Measurements from ENCODE around the gene KLHDC4.
"Not testable (repeated sequence)": the region's sequence is repeated elsewhere in the genome, so short reads cannot be mapped to it uniquely, and the experiment has no call there.

The KLHDC4 gene

GRCh38 chr16:87684106-87684677, 81.6 kb downstream of the KLHDC4 start:
- no peak for DNase-seq (ENCODE audit: low read depth in 2 of 2)

- no peak for DNase-seq (ENCODE audit: low read depth in 2 of 2)
Measured at GRCh38 chr16:87682852-87683399, 82.9 kb downstream of the KLHDC4 start.

- DNase-seq (ENCODE audit: low read depth in 2 of 2) = peak in 1 of 2 donors; percentile 23
Measured at GRCh38 chr16:87681981-87682570, 83.7 kb downstream of the KLHDC4 start.

- not testable (repeated sequence) for DNase-seq (ENCODE audit: low read depth in 2 of 2)
Measured at GRCh38 chr16:87681051-87681602, 84.7 kb downstream of the KLHDC4 start.

- DNase-seq (ENCODE audit: low read depth in 2 of 2) = no peak
Measured at GRCh38 chr16:87680272-87680644, 85.5 kb downstream of the KLHDC4 start.

- no peak for DNase-seq (ENCODE audit: low read depth in 2 of 2)
Measured at GRCh38 chr16:87679593-87680271, 86.1 kb downstream of the KLHDC4 start.

GRCh38 chr16:87678618-87679017, 87.2 kb downstream of the KLHDC4 start:
- no peak for DNase-seq (ENCODE audit: low read depth in 2 of 2)

GRCh38 chr16:87677830-87678229, 88.0 kb downstream of the KLHDC4 start:
- no peak for DNase-seq (ENCODE audit: low read depth in 2 of 2)

- DNase-seq (ENCODE audit: low read depth in 2 of 2) = no peak
Measured at GRCh38 chr16:87675111-87675719, 90.6 kb downstream of the KLHDC4 start.

GRCh38 chr16:87674419-87674818, 91.4 kb downstream of the KLHDC4 start:
- no peak for DNase-seq (ENCODE audit: low read depth in 2 of 2)

GRCh38 chr16:87671715-87672270, 94.0 kb downstream of the KLHDC4 start:
- DNase-seq (ENCODE audit: low read depth in 2 of 2) = no peak

GRCh38 chr16:87671221-87671620, 94.6 kb downstream of the KLHDC4 start:
- DNase-seq (ENCODE audit: low read depth in 2 of 2) = no peak

- no peak for DNase-seq (ENCODE audit: low read depth in 2 of 2)
Measured at GRCh38 chr16:87669672-87670071, 96.1 kb downstream of the KLHDC4 start.

GRCh38 chr16:87667946-87668345, 97.8 kb downstream of the KLHDC4 start:
- DNase-seq (ENCODE audit: low read depth in 2 of 2) = no peak

GRCh38 chr16:87667443-87667842, 98.3 kb downstream of the KLHDC4 start:
- DNase-seq (ENCODE audit: low read depth in 2 of 2) = no peak

- no peak for DNase-seq (ENCODE audit: low read depth in 2 of 2)
Measured at GRCh38 chr16:87666919-87667318, 98.9 kb downstream of the KLHDC4 start.

- DNase-seq (ENCODE audit: low read depth in 2 of 2) = no peak
Measured at GRCh38 chr16:87665193-87665592, 100.6 kb downstream of the KLHDC4 start.

- no peak for DNase-seq (ENCODE audit: low read depth in 2 of 2)
Measured at GRCh38 chr16:87664792-87665191, 101.0 kb downstream of the KLHDC4 start.

- no peak for DNase-seq (ENCODE audit: low read depth in 2 of 2)
Measured at GRCh38 chr16:87662254-87663204, 103.3 kb downstream of the KLHDC4 start.

- peak in 1 of 2 donors; percentile 17 for DNase-seq (ENCODE audit: low read depth in 2 of 2)
Measured at GRCh38 chr16:87661561-87661960, 104.2 kb downstream of the KLHDC4 start.

Data from stimulated activated CD4-positive, alpha-beta T cell treated with anti-CD3 and anti-CD28 coated beads, Interleukin-4, amount 100 ng/mL, for 48 hours (primary cell).